ENCODE results near the gene BPIFA1.

BPIFA1 gene

DNA sequence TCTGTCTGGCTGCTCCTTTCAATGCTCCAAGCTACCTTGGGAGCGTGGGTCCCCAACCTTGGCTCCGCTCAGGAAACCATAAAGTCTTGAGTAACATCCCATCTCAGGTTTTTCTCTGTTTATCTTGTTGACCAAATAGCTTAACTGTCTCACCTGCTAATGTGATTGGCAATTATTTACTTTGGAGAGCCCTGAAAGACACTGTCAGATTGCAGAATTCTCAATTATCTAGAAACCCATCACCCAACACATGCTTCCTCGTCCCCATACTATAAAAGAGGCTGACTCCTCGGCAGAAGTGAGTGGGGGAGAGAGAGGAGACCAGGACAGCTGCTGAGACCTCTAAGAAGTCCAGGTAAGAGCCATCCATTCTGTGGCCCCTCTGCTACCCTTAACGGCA lies at the start of gene BPIFA1:
BPIFA1 (plus strand) TSS at position 301 of the 400 bp plus-strand sequence. CDS start 1,716 bp downstream, outside the sequence.
- DNase-seq: no peak

DNA sequence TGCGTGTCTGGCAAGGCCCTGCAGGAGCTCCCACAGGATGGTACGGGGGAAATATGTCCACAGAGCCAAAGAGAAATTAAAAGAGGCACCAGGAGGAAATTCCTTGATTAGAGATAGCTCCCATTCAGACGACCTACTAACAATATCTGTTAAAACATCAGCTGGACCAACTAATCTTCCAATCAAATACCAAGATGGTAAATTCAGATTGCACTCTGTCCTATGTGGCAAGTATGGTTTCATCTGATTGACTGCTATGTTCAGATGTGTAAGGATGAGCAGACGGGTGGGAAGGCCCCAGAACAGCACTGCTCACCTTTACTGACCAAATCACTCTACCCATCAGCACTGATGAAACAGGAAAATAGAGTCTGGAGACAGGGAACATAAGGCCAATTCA lies 48.3 kb upstream of the BPIFA1 start:
- no peak for DNase-seq

DNA sequence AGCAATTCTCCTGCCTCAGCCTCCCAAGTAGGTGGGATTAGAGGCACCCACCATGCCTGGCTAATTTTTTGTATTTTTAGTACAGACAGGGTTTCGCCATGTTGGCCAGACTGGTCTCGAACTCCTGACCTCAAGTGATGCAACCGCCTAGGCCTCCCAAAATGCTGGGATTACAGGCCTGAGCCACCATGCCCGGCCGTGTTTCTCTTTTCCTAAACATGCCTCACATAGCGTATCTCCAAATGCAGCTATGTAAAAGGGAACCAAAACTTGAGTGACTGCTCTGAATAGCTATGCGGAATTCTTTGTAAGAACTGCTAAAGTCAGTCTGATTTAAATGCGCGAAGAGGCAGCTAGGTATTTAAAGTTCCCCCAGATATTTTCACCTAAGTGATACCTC lies 47.4 kb upstream of the BPIFA1 start:
- no peak for DNase-seq

DNA sequence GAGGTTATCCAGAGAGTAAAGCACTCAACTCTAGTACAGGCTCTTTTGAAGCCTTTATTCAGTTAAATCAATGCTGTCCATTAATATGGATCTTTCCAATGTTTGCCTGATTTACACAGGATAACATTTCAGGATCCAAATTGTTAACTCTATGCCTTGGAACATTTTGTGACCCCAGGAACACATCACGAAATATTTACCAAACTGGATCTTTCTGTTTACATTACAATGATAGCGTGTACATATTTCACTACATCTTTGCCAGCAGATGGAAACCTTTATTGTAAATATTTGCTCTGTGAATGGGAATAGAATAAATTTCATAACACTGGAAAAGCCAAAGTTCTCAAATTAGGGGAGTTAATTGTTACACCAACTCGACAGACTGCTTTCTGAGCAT lies 44.3 kb upstream of the BPIFA1 start:
- no peak for DNase-seq

DNA sequence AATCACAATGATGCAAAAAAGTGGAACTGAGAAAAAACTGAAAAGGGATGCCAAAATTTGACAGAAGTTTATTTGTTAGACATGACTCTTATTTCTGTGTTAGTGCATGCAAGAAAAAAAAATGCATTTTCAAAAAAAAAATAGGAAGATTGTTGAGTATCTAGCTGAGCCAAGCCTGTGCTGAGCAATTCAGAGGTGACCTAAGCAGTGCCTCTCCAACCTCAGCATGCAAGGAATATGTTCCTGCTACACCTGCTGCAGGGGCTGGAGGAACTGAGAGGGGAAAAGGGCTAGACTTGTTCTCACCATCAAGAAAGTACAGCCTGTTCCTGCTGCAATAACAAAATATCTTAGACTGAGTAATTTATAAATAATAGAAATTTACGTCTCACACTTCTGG lies 43.8 kb upstream of the BPIFA1 start:
- DNase-seq: no peak

DNA sequence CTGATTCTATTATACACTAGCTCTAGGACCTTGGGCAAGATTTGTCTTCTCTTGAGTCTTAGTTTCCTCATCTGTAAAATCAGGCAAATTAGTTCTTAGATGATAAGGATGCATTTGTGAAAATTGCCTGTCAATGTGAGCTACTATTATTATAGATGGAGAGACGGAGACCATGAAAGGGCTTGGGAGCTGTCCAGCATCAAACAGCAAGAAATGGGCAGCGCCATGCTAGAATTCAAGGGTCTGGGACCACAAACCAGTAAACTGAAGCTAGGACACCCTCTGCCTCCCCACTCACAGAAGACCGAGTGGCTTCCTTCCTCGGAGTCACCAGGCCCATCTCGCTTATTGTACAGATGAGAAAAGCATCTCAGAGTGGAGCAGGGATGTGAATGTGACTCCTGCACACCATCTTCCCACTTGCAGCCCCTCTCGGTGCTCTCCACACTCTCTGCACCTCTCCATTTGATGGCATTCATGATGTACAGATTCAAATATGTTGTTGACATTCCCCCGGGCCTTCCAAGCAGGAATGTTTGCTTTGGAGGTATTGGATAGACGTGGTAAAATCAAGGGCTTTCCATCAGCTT lies 42.8 kb upstream of the BPIFA1 start:
- no peak for DNase-seq

DNA sequence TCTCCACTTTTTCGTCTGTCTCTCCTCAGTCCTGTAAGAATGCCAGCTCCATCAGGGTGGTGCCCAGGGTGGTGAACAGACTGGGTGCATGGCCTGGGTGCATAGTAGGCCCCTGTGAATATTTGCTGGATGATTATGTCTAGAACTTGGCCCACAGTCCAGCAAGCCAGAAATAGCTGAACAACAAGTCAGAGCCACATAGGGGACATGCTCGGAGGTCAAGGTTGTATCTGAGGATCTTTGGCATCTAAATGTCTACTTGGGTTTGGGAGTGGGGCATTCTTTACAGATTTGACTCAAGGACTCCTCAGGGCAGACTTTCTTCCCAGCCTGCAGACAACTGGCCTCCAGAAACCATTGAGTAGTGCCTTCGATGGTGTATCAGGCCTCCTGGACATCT lies 36.8 kb upstream of the BPIFA1 start:
- no peak for DNase-seq

DNA sequence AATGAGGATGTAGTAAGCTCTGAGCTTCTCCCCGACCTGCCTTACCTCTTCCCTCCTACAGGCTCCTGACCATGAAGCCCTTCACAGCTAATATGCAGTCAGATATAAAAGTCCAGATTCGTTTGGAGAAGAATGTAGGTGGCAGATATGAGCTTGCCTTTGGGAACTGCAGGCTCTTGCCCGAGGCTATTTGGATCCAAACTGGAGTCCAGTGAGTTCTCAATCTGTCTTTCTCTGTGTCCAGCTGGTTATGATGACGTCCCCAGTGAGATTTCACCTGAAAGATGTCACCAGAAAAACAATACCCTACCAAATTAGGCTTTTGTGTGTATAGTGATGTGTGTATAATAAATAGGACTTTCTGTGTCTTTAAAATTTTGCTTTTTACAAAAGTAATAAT lies 33.3 kb upstream of the BPIFA1 start:
- no peak for DNase-seq

DNA sequence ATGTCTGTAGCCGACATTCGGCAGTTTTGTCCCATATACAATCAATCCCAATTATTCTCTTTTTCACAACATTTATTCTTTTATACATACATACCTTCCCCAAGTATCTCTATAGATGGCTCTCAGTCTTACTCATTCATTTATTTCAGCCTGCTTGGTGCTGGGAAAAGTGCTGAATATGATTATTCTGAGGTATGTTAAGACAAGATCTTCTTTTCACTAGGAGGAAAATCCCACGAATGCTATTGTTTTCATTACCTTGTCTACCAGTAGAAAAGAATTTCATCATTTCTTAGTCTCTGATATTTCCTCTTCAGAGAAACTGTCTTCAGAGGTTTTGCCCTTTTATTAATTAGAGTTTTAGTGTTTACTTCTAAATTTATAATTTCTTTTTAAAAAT lies 32.4 kb upstream of the BPIFA1 start:
- no peak for DNase-seq

DNA sequence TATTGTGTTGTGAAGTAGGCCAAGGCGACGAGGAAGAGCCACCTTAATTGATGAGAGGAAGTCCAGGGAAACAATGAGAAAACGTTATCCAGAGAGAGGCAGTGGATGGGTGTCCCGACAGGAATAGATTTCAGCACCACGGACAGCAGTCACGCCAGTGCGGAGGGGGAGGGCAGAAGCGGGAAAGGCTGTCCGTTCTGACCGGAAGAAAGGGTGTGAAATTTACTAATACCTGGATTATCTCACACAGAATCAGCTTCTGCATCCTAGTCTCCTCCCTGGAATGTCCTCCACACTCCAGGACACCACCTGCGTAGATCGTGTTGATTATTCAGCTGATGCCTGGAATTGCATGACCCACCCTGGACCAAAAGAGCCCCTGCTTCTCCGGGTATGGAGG lies 26.0 kb upstream of the BPIFA1 start:
- DNase-seq: peak; percentile 26

DNA sequence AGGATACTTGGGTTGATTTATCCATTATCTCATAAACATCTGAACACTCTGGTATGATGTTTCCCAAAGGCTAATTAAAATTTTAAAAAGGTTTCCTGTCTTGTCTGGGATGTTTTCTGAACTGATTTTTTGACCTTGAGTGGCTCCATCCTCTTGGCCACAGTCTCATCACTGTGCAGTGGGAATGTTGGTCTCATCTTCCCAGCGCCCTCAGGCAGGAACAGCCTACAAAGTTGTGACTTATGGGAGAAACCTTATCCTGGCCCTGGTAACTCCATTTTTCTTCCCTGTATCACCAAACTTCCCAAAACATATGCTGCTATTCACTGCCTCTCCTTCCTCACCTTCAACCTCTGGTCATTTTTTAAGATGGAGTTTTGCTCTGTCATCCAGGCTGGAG lies 25.4 kb upstream of the BPIFA1 start:
- DNase-seq: no peak

DNA sequence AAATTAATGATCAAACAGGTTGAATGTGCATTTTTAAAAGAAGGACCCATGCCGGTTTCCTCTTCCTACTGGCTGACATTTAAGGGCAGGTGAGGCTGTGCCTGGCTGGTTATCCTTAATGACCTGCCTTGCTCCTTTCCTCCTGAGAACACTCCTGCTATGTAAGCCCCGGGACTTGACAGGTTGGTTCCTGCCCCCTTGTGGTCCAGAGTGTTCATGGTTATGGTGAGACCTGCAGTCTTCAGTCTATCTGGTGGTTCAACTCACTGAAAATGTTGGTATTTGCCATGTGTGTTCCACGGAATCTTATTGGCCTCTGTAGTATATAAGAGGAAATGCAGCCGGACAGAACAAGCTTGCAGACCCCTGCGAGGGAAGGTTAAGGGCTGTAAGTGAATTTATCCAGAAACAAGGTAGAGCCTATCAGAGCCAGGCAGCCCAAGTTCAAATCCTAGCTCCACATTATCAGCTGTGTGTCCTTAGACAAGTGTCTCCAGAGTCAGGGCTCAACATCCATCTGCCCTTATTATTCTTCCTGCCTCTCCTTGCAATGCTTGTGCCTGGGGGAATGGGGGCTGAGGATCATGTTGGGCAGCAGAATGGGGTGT lies 23.9 kb upstream of the BPIFA1 start:
- DNase-seq: peak; percentile 6

DNA sequence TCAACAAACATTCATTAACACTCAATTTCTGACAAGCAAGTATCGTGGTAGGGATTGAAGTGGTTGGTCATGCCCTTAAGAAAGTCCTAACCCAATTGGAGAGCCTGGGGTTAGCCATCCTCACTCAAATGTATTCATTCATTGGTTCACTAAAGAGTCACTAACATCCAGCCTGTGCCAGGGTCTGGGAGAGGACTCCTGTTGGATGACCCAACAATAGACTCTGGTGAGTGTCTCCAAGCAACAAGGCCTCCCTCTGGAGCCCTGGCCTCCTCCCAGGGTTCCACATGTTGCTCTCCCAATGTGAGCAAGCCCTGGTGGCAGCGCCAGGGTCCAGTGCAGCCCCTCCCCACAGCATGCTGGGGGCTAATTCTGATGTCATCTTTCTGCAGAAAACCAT lies 18.7 kb upstream of the BPIFA1 start, which contains the start of gene BPIFA3:
BPIFA3 (plus strand) TSS at position 301 of the 400 bp plus-strand sequence. CDS start 185 bp downstream, outside the sequence.
- no peak for DNase-seq

DNA sequence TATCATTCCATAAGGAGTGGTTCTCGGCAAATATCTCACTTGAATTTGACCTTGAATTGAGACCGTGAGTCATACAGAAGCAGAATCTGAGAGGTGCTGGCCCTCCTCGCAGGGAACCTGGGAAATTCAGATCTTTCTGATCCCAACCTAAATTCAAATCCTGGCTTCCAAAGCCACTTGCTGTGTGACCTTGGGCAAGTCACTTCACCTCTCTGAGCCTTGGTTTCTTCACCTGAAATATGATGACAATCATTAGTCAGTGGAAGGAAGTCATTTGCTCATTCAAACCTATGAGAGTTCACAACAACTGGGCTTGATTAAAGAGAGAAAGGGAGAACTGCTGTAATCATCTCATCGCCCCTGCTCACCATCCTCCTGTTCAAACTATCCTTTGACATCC lies 11.4 kb upstream of the BPIFA1 start:
- no peak for DNase-seq

DNA sequence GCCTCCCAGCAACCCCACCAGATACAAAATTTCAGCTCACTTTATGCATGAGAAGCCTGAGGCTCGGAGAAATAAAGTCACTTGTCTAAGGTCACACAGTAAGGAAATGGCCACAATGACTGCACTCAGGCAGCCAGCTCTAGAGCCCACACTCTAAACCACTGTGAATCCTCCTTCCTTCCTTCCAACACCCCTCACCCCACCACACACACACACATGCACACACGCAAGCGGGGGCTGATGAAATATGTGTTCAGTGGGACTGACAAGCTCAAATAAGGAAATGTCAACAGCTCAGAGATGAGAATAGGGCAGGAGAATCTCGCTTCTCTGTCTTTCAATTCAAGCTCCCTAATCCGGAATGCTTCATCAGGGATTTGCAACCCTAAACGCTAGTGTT lies 6.0 kb upstream of the BPIFA1 start:
- DNase-seq: no peak

DNA sequence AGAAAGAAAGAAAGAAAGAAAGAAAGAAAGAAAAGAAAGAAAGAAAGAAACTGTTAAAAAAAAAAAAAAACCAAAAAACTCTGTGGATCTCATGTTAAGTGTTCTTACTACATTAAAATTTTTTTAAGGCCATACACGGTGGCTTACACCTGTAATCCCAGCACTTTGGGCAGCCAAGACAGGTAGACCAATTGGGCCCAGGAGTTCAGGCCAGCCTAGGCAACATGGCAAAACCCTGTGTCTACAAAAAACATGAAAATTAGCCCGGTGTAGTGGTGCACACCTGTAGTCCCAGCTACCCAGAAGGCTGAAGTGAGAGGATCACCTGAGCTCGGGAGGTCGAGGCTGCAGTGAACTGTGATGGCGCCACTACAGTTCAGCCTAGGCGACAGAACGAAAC lies 4.6 kb upstream of the BPIFA1 start:
- no peak for DNase-seq

DNA sequence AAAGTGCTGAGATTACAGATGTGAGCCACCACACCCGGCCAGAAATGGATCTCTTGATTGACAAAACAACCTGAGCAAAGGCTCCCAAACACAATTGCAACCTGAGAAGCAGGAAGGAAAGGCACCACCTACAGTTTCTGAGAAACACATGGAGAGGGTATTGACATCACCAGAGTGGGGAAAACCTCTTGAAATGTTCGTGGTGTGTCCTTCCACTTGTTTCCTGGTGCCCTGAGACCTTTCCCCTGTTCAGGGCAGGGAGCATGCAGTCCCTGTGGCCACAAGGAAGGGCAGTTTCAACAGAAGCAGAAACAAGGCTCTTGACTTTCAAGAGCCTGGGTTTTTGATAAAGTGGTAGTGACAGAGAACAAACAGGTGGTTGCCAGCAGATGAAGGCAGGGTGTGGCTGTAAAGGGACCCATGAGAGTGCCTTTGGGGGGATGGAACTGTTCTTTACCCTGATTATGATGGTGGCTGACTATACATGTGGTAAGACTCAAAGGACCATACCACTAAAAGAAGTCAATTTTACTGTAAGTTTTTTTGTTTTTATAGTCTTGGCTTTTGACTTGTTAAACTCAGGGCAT lies 3.2 kb upstream of the BPIFA1 start:
- DNase-seq: no peak

DNA sequence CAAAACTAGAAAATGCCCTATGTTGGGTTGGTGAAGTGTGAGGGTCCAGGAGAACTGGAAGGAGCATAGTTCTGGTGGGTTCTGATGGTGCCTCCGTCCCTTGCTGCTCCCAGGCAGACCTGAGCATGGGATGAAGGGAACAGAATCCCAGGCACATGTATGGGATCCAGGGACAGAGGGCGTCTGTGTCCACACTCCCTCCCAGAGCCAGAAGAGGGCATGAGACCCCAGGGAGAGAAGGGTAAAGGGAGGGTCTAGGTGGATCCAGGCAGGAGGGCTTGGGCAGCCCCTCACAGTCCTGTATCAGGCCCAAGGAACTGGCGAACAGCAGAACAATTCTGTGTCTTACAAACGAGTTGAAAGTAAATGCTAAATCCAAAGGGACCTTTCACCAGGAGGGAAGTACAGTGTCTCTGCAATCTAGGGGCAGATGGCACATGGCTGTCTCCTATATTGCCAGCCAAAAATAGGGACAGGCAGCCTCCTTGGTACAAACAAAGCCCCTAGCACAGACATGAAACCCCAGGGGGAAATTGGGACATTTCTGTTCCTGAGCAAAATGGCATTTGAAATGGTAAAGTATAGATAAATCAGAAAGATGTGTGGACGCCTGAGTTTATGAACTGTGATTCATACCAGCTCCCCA lies 2.5 kb upstream of the BPIFA1 start:
- no peak for DNase-seq

DNA sequence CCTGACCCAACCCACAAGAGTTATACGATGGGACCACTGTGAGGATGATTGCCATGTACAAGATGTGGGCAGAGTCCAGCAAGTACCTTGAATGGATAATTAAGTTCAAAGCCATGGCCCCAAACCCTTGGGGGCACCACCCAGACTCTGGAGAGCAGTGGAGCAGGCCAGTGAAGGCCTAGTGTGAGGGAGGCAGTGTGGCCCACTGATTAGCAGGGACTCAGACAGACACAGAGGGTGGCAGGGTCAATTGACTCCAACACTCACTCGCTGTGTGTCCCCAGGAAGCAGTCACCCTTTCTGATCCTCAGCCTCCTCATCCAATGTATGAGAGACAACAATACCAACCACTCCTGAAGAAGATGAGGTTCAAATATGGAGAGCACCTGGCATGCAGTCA lies 1.7 kb upstream of the BPIFA1 start:
- DNase-seq: no peak

DNA sequence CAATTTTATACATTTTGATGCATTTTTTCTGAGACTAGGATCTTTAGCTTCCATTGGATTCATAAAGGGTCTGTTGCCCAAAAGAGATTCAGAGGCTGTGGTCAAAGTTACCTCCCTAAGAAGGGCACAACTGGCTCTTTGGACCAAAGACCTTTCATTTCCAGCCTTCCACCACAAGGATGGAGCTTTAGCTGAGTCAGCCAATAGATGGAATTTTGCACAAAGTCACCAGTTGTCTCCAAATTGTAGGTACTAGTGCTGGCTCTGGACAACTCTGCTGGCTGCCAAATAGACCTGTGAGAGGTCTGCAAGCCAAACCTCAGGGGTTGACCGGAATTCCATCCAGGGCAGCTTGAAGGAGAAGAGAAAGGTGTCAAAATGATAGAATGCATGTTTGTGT lies 555 bp downstream of the BPIFA1 start:
- no peak for DNase-seq

DNA sequence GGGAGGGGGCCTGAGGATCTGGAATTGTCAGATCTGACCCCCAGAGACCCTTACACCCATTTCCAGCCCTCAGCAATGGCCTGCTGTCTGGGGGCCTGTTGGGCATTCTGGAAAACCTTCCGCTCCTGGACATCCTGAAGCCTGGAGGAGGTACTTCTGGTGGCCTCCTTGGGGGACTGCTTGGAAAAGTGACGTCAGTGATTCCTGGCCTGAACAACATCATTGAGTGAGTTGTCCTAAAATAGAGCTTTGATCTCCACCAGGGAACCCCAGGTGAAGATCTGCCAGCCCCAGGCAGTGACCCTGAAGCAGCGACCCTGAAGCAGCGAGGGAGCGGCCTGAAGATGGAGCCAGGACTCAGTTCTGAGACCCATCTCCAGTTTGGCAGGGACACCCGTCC lies 2.2 kb downstream of the BPIFA1 start:
- DNase-seq: no peak

DNA sequence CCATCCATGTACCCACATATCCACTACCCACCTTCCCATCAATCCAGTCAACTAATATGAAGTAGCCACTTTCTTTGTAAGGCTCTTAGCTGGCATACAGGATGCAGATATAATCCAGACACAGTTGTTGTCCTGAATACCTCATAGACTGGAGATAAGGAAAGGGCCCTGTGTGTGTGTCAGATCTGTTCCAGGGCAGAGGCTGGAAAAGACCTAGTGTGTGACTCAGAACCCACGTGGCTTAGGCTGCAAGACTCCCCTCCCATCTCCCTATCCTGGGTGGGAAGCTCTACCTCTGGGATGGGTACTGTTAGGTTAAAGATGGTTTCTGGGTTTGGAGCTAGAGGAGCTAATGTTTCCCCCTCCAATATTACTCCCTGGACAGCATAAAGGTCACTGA lies 3.6 kb downstream of the BPIFA1 start:
- DNase-seq: no peak

DNA sequence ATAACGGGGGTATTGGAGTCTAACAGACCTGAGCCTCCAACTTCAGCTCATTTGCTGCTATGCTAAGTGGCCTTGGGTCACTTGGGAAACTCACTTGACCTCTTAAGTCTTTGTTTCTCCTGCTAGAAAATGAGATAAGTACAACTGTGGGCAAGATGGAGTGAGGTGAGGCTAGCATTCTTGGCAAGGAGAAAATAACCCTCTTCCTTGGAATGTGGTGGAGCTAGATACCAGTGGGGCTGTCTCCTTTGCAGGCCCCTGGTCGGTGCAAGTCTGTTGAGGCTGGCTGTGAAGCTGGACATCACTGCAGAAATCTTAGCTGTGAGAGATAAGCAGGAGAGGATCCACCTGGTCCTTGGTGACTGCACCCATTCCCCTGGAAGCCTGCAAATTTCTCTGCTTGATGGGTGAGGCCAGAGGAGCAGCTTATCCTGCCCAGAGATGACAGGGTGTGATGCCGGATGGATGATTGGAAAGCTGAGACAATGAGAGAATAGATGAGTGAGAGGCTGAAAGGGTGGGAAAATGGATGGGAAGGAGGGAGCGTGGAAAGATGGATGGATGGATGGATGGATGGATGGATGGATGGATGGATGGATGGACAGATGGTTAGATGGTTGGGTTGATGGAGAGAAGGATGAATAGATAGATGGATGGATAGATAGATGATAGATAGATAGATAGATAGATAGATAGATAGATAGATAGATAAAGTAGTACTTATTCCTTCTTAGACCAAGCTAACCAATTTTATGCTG lies 4.4 kb downstream of the BPIFA1 start:
- DNase-seq: no peak

DNA sequence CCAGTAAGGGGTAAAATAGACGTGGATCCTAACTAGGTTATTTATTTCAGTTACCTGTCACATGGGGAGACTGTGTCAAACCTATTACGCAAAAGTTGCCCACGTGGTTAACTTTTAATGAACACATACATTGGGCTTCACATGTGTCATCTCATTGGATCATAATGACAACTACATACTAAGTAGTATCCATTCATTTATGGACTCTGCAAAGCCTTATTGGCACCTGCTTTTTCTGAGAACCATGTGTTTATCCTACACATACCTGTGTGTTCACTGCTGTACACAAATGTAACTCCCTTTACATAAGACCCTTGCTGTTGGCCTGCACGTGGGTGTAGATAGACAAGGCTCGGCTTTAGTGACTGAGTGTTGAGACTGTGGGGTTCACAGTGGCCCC lies 5.1 kb downstream of the BPIFA1 start:
- no peak for DNase-seq

Data from stimulated activated CD4-positive, alpha-beta T cell treated with anti-CD3 and anti-CD28 coated beads, Interleukin-4, amount 100 ng/mL, for 1 hour (primary cell).